Measurements from ENCODE around the gene ADAMTS20.
"Not testable (repeated sequence)": the region's sequence is repeated elsewhere in the genome, so short reads cannot be mapped to it uniquely, and the experiment has no call there.

ADAMTS20 gene

GRCh38 chr12:43352001-43352400 is 200.0 kb downstream of the ADAMTS20 start:
- DNase-seq, result no peak

- no peak for DNase-seq
These were observed 202.1 kb downstream of the ADAMTS20 start for GRCh38 chr12:43349863-43350262.

GRCh38 chr12:43348221-43348620 is 203.8 kb downstream of the ADAMTS20 start:
- DNase-seq, result no peak

GRCh38 chr12:43347026-43347425 is 205.0 kb downstream of the ADAMTS20 start:
- DNase-seq, result no peak

GRCh38 chr12:43345023-43345422 is 207.0 kb downstream of the ADAMTS20 start:
- no peak for DNase-seq

- not testable (repeated sequence) for DNase-seq
These were observed 210.2 kb downstream of the ADAMTS20 start for GRCh38 chr12:43341785-43342313.

- no peak for DNase-seq
These were observed 213.0 kb downstream of the ADAMTS20 start for GRCh38 chr12:43338848-43339526.

- DNase-seq, result no peak
These were observed 214.2 kb downstream of the ADAMTS20 start for GRCh38 chr12:43337571-43338444.

- no peak for DNase-seq
These were observed 214.9 kb downstream of the ADAMTS20 start for GRCh38 chr12:43336962-43337555.

- DNase-seq, result no peak
These were observed 218.4 kb downstream of the ADAMTS20 start for GRCh38 chr12:43333644-43334043.

GRCh38 chr12:43332977-43333640 is 218.9 kb downstream of the ADAMTS20 start:
- DNase-seq, result no peak

GRCh38 chr12:43331935-43332334 is 220.1 kb downstream of the ADAMTS20 start:
- no peak for DNase-seq

- no peak for DNase-seq
These were observed 222.6 kb downstream of the ADAMTS20 start for GRCh38 chr12:43329375-43329774.

- no peak for DNase-seq
These were observed 226.2 kb downstream of the ADAMTS20 start for GRCh38 chr12:43325786-43326185.

GRCh38 chr12:43320281-43320680 is 231.7 kb downstream of the ADAMTS20 start:
- no peak for DNase-seq

GRCh38 chr12:43318021-43318420 is 234.0 kb downstream of the ADAMTS20 start:
- no peak for DNase-seq

GRCh38 chr12:43317156-43317555 is 234.8 kb downstream of the ADAMTS20 start:
- DNase-seq, result no peak

GRCh38 chr12:43316520-43316919 is 235.5 kb downstream of the ADAMTS20 start:
- DNase-seq, result no peak

- no peak for DNase-seq
These were observed 236.0 kb downstream of the ADAMTS20 start for GRCh38 chr12:43315961-43316360.

GRCh38 chr12:43312991-43313505 is 239.0 kb downstream of the ADAMTS20 start:
- DNase-seq, result no peak

- DNase-seq, result no peak
These were observed 241.4 kb downstream of the ADAMTS20 start for GRCh38 chr12:43310596-43310995.

GRCh38 chr12:43309959-43310358 is 242.0 kb downstream of the ADAMTS20 start:
- no peak for DNase-seq

- DNase-seq, result no peak
These were observed 243.2 kb downstream of the ADAMTS20 start for GRCh38 chr12:43308776-43309175.

Data from activated CD8-positive, alpha-beta memory T cell treated with anti-CD3 and anti-CD28 coated beads for 24 hours (primary cell).